IPS-11a (cell line): ENCODE results near the gene KRT83.

Experiments used
- H3K4me3 ChIP-seq: one replicate; pipeline ENCODE4 v1.5.1; 2013; ENCODE audit warnings: low read depth, low read length, control low read depth

Gene KRT83

GRCh38 chr12:52267266-52267665 is 53.9 kb downstream of the KRT83 start:
- H3K4me3 ChIP-seq: no peak overlapping the region

- no peak overlapping the region for H3K4me3 ChIP-seq
Measured at GRCh38 chr12:52266514-52266913, 54.7 kb downstream of the KRT83 start.

DNA sequence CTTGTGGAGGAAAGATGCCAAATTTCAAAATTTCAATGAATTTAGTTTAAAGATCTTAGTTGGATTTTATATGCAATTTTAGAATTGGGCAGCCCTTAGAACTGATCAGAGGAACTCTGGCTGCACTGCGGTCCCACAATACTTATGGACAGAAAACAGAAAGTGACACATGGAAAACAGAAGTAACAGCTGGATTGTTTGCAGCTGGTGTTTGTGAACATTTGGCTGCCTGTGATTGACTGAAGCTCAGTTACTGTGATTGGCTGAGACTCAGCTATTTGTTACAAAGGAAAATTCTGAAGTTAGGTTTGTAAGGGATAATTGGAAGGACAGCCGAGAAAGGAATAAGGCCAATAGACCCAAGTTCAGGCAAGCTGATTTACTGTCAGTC is 56.8 kb downstream of the KRT83 start:
- H3K4me3 ChIP-seq: no peak overlapping the region
